GM23338 (cell line): ENCODE data around the gene ETV4. TPM values are rescaled to one million over a fixed set of nuclear protein-coding genes. Genes with fewer than 3 reads are reported as not detected.

Experiments
- ATAC-seq: fragments of 200-7000 bp; cut with Tn5 transposase; 3 replicates; pipeline ENCODE4 v1.9.1; 2020
- DNase-seq: peaks from one replicate; pipeline ENCODE4 v3.0.0-alpha.2; 2015; ENCODE audit warnings: low spot score
- H2AFZ ChIP-seq: fragments of 200-600 bp; sonication (generic); 2 replicates; pipeline ENCODE4 v1.8.0; 2016; ENCODE audit warnings: antibody characterized with exemption, mild to moderate bottlenecking, moderate library complexity
- H3F3A ChIP-seq: fragments of 200-600 bp; sonication (generic); replicated peaks from 2 replicates; pipeline ENCODE4 v1.8.0; 2017; ENCODE audit warnings: antibody characterized with exemption, mixed run types, low read depth
- H3K27ac ChIP-seq: fragments of 200-600 bp; sonication (generic); 2 replicates; pipeline ENCODE4 v1.6.1; 2016; ENCODE audit warnings: low read depth
- H3K27me3 ChIP-seq: fragments of 200-600 bp; sonication (generic); 2 replicates; pipeline ENCODE4 v1.8.0; 2016; ENCODE audit warnings: mild to moderate bottlenecking, mixed run types, moderate library complexity; ENCODE audit not compliant: insufficient read depth
- H3K36me3 ChIP-seq: fragments of 200-600 bp; sonication (generic); 2 replicates; pipeline ENCODE4 v1.8.0; 2016; ENCODE audit warnings: mild to moderate bottlenecking; ENCODE audit not compliant: insufficient read depth
- H3K4me1 ChIP-seq: fragments of 200-600 bp; sonication (generic); 2 replicates; pipeline ENCODE4 v1.8.0; 2016; ENCODE audit warnings: mild to moderate bottlenecking, moderate library complexity; ENCODE audit not compliant: insufficient read depth
- H3K4me2 ChIP-seq: fragments of 200-600 bp; sonication (generic); 2 replicates; pipeline ENCODE4 v1.7.1; 2017; ENCODE audit warnings: mixed run types
- H3K4me3 ChIP-seq: fragments of 200-600 bp; sonication (generic); 2 replicates; pipeline ENCODE4 v1.6.1; 2016; ENCODE audit warnings: mixed run types
- H3K79me2 ChIP-seq: fragments of 200-600 bp; sonication (generic); replicated peaks from 2 replicates; pipeline ENCODE4 v1.8.0; 2017; ENCODE audit warnings: mild to moderate bottlenecking; ENCODE audit not compliant: insufficient read depth
- H3K9me2 ChIP-seq: fragments of 200-600 bp; sonication (generic); 2 replicates; pipeline ENCODE4 v1.8.0; 2017; ENCODE audit not compliant: insufficient read depth
- H4K20me1 ChIP-seq: fragments of 200-600 bp; sonication (generic); replicated peaks from 2 replicates; pipeline ENCODE4 v1.8.0; 2017; ENCODE audit warnings: mild to moderate bottlenecking; ENCODE audit not compliant: insufficient read depth
- H3K27ac Mint-ChIP-seq: 2 replicates; pipeline ENCODE4 v1.8.0; 2020; ENCODE audit warnings: inconsistent platforms, mild to moderate bottlenecking, moderate library complexity, mixed read lengths
- H3K27me3 Mint-ChIP-seq: 3 replicates; pipeline ENCODE4 v1.8.0; 2022; ENCODE audit warnings: low read depth, mild to moderate bottlenecking, moderate library complexity, mixed read lengths, inconsistent platforms; ENCODE audit not compliant: insufficient read depth, poor library complexity
- H3K36me3 Mint-ChIP-seq: 3 replicates; pipeline ENCODE4 v1.8.0; 2021; ENCODE audit warnings: low read depth, mild to moderate bottlenecking, inconsistent platforms, moderate library complexity, mixed read lengths
- H3K4me1 Mint-ChIP-seq: 3 replicates; pipeline ENCODE4 v1.8.0; 2020; ENCODE audit warnings: mild to moderate bottlenecking, inconsistent platforms, mixed read lengths
- H3K4me3 Mint-ChIP-seq: 3 replicates; pipeline ENCODE4 v1.8.0; 2021; ENCODE audit warnings: moderate library complexity, mild to moderate bottlenecking, inconsistent platforms, mixed read lengths
- H3K9me3 Mint-ChIP-seq: 3 replicates; pipeline ENCODE4 v1.8.0; 2020; ENCODE audit warnings: moderate library complexity, mild to moderate bottlenecking, inconsistent platforms, mixed read lengths
- CREB1 ChIP-seq: fragments of 250-450 bp; sonication (Bioruptor Pico); IDR thresholded peaks from 2 replicates; pipeline ENCODE4 v1.5.0; 2020; ENCODE audit warnings: low read depth, mild to moderate bottlenecking, moderate library complexity
- EZH2 ChIP-seq: fragments of 200-600 bp; sonication (generic); IDR thresholded peaks from one replicate; pipeline ENCODE4 v1.8.0; 2017; ENCODE audit warnings: antibody characterized with exemption, mild to moderate bottlenecking, low read depth; ENCODE audit not compliant: unreplicated experiment
- EZH2phosphoT487 ChIP-seq: fragments of 200-600 bp; sonication (generic); IDR thresholded peaks from one replicate; pipeline ENCODE4 v1.8.1; 2018; ENCODE audit warnings: antibody characterized with exemption; ENCODE audit not compliant: unreplicated experiment
- JUNB ChIP-seq: IDR thresholded peaks from one replicate; pipeline ENCODE4 v1.6.1; 2016; ENCODE audit warnings: antibody characterized with exemption; ENCODE audit not compliant: unreplicated experiment
- NANOG ChIP-seq: IDR thresholded peaks from 2 replicates; pipeline ENCODE4 v1.6.1; 2016; ENCODE audit warnings: antibody characterized with exemption, borderline replicate concordance
- POLR2AphosphoS5 ChIP-seq: IDR thresholded peaks from 2 replicates; pipeline ENCODE4 v1.6.1; 2016; ENCODE audit warnings: antibody characterized with exemption, low read depth
- STAT1 ChIP-seq: IDR thresholded peaks from one replicate; pipeline ENCODE4 v1.6.1; 2016; ENCODE audit warnings: antibody characterized with exemption; ENCODE audit not compliant: unreplicated experiment
- ZNF114 ChIP-seq: fragments of 250-450 bp; sonication (Bioruptor Pico); IDR thresholded peaks from 2 replicates; pipeline ENCODE4 v1.5.0; 2020; ENCODE audit warnings: mild to moderate bottlenecking, moderate library complexity
- ZNF331 ChIP-seq: fragments of 250-450 bp; sonication (Bioruptor Pico); IDR thresholded peaks from 2 replicates; pipeline ENCODE4 v1.5.0; 2020; ENCODE audit warnings: low read depth, mild to moderate bottlenecking, moderate library complexity
- polyA plus RNA-seq: library from polyadenylated mRNA; unstranded; fragments of >200 nt; fragmentation: Nextera tagmentation; extraction: Ambion mirVana; gene quantifications from 2 replicates; pipeline ENCODE4 v1.2.1, GENCODE V29; 2016
- total RNA-seq: library from RNA; depleted of rRNA; stranded (reverse); fragments of >200 nt; shearing (Covaris generic); gene quantifications from 2 replicates; pipeline ENCODE4 v1.2.3, GENCODE V29; 2014
- TF ChIP-seq, protein P1 (sequence below): fragments of 250-450 bp; sonication (Bioruptor Pico); IDR thresholded peaks from 2 replicates; pipeline ENCODE4 v1.5.0; 2020; ENCODE audit warnings: mild to moderate bottlenecking, moderate library complexity
- TF ChIP-seq, protein P2 (sequence below): IDR thresholded peaks from one replicate; pipeline ENCODE4 v1.6.1; 2018; ENCODE audit warnings: antibody characterized with exemption; ENCODE audit not compliant: unreplicated experiment

Gene ETV4
- total and polyA plus RNA-seq, 2 experiments from 2014 or later = 97.2 to 149 TPM

DNA sequence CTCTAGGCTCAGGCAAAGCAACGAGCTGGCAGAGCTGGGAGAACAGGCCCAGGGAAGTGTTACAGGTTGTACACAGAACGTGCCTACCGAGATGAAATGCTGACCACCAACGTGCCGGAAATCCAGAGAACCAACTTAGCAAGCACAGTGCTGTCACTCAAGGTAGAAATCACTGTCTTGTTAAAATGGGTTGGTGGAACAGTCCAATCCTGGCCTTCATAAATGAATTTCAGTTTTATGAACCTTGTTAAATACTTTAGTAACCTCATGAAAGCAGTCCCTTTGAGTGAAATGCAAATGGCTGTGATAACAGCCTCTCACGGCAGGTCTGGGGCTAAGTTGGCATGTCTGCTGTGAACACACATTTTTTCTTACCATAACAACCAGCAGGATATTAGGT, 29.0 kb downstream of the ETV4 start:
- Histone ChIP-seq H3F3A (peaks cover 28% of the 10 kb centered on the region), H3K79me2 (no peaks in the 10 kb centered on the region), H3K36me3 (peaks cover 38% of the 10 kb centered on the region), H3K27ac (no peak overlapping the region), H3K4me1 (no peaks in the 10 kb centered on the region), H3K9me2 (no peaks in the 10 kb centered on the region), H2AFZ (no peak overlapping the region), H3K4me3 (no peak overlapping the region), H3K4me2 (no peak overlapping the region), H4K20me1 (no peaks in the 10 kb centered on the region; the same call in 1 of the 2 replicates), H3K27me3 (no peaks in the 10 kb centered on the region)
- no peak for TF ChIP-seq STAT1
- no peak for TF ChIP-seq JUNB
- TF ChIP-seq, protein P1, sequence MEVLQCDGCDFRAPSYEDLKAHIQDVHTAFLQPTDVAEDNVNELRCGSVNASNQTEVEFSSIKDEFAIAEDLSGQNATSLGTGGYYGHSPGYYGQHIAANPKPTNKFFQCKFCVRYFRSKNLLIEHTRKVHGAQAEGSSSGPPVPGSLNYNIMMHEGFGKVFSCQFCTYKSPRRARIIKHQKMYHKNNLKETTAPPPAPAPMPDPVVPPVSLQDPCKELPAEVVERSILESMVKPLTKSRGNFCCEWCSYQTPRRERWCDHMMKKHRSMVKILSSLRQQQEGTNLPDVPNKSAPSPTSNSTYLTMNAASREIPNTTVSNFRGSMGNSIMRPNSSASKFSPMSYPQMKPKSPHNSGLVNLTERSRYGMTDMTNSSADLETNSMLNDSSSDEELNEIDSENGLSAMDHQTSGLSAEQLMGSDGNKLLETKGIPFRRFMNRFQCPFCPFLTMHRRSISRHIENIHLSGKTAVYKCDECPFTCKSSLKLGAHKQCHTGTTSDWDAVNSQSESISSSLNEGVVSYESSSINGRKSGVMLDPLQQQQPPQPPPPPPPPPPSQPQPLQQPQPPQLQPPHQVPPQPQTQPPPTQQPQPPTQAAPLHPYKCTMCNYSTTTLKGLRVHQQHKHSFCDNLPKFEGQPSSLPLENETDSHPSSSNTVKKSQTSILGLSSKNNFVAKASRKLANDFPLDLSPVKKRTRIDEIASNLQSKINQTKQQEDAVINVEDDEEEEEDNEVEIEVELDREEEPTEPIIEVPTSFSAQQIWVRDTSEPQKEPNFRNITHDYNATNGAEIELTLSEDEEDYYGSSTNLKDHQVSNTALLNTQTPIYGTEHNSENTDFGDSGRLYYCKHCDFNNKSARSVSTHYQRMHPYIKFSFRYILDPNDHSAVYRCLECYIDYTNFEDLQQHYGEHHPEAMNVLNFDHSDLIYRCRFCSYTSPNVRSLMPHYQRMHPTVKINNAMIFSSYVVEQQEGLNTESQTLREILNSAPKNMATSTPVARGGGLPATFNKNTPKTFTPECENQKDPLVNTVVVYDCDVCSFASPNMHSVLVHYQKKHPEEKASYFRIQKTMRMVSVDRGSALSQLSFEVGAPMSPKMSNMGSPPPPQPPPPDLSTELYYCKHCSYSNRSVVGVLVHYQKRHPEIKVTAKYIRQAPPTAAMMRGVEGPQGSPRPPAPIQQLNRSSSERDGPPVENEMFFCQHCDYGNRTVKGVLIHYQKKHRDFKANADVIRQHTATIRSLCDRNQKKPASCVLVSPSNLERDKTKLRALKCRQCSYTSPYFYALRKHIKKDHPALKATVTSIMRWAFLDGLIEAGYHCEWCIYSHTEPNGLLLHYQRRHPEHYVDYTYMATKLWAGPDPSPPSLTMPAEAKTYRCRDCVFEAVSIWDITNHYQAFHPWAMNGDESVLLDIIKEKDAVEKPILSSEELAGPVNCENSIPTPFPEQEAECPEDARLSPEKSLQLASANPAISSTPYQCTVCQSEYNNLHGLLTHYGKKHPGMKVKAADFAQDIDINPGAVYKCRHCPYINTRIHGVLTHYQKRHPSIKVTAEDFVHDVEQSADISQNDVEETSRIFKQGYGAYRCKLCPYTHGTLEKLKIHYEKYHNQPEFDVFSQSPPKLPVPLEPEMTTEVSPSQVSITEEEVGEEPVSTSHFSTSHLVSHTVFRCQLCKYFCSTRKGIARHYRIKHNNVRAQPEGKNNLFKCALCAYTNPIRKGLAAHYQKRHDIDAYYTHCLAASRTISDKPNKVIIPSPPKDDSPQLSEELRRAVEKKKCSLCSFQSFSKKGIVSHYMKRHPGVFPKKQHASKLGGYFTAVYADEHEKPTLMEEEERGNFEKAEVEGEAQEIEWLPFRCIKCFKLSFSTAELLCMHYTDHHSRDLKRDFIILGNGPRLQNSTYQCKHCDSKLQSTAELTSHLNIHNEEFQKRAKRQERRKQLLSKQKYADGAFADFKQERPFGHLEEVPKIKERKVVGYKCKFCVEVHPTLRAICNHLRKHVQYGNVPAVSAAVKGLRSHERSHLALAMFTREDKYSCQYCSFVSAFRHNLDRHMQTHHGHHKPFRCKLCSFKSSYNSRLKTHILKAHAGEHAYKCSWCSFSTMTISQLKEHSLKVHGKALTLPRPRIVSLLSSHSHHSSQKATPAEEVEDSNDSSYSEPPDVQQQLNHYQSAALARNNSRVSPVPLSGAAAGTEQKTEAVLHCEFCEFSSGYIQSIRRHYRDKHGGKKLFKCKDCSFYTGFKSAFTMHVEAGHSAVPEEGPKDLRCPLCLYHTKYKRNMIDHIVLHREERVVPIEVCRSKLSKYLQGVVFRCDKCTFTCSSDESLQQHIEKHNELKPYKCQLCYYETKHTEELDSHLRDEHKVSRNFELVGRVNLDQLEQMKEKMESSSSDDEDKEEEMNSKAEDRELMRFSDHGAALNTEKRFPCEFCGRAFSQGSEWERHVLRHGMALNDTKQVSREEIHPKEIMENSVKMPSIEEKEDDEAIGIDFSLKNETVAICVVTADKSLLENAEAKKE (CRISPR knock-in tag) = no peak
- TF ChIP-seq ZNF331 = no peak
- TF ChIP-seq CREB1 (CRISPR knock-in tag) = no peak
- no peak for TF ChIP-seq NANOG
- TF ChIP-seq ZNF114 (CRISPR knock-in tag) = no peak
- no peak overlapping the region for H3K27ac Mint-ChIP-seq
- H3K9me3 Mint-ChIP-seq = no peaks in the 10 kb centered on the region
- peaks cover 62% of the 10 kb centered on the region for H3K36me3 Mint-ChIP-seq
- ATAC-seq = no peak
- no peaks in the 10 kb centered on the region for H3K27me3 Mint-ChIP-seq
- peaks cover 4% of the 10 kb centered on the region; the same call in 2 of the 3 replicates for H3K4me1 Mint-ChIP-seq
- no peak for DNase-seq
- H3K4me3 Mint-ChIP-seq = no peak overlapping the region

DNA sequence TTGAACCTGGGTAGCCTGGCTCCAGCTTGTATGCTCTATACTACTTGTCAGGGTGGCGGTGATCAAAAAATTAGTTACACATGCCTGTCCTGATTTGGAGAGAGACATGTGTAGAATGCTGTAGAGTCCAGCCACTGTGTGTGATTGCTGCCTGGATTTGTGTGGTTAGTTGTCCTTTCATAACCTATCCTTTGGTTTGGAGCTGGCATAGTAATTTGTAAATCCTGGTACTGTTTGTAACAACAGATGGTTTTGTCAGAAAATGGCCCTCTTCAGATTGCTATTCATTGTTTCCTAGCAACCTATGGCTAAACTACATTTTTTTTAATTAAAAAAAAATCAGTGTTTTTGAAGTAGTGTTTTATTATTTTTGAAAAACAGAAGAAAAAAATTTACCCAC, 30.5 kb downstream of the ETV4 start:
- H3K4me1 ChIP-seq = no peaks in the 10 kb centered on the region
- H3K4me3 Mint-ChIP-seq = no peak overlapping the region
- H3K4me2 ChIP-seq = no peak overlapping the region
- DNase-seq = no peak
- peaks cover 57% of the 10 kb centered on the region for H3K36me3 Mint-ChIP-seq
- no peak overlapping the region for H3K4me3 ChIP-seq
- no peak overlapping the region for H3K27ac Mint-ChIP-seq
- H3K27me3 ChIP-seq = no peaks in the 10 kb centered on the region
- no peaks in the 10 kb centered on the region for H3K27me3 Mint-ChIP-seq
- peaks cover 20% of the 10 kb centered on the region for H3F3A ChIP-seq
- no peaks in the 10 kb centered on the region; the same call in 1 of the 2 replicates for H4K20me1 ChIP-seq
- no peak overlapping the region for H2AFZ ChIP-seq
- H3K4me1 Mint-ChIP-seq = peaks cover 1% of the 10 kb centered on the region; the same call in 1 of the 3 replicates
- H3K36me3 ChIP-seq = peaks cover 39% of the 10 kb centered on the region
- H3K27ac ChIP-seq = no peak overlapping the region
- H3K79me2 ChIP-seq = no peaks in the 10 kb centered on the region
- ATAC-seq = no peak
- H3K9me2 ChIP-seq = no peaks in the 10 kb centered on the region
- no peaks in the 10 kb centered on the region for H3K9me3 Mint-ChIP-seq
- TF ChIP-seq POLR2AphosphoS5 (no peak), EZH2 (no peak), EZH2phosphoT487 (no peak), STAT1 (no peak), ZNF331 (no peak), NANOG (no peak), JUNB (no peak)
- TF ChIP-seq, protein P2, sequence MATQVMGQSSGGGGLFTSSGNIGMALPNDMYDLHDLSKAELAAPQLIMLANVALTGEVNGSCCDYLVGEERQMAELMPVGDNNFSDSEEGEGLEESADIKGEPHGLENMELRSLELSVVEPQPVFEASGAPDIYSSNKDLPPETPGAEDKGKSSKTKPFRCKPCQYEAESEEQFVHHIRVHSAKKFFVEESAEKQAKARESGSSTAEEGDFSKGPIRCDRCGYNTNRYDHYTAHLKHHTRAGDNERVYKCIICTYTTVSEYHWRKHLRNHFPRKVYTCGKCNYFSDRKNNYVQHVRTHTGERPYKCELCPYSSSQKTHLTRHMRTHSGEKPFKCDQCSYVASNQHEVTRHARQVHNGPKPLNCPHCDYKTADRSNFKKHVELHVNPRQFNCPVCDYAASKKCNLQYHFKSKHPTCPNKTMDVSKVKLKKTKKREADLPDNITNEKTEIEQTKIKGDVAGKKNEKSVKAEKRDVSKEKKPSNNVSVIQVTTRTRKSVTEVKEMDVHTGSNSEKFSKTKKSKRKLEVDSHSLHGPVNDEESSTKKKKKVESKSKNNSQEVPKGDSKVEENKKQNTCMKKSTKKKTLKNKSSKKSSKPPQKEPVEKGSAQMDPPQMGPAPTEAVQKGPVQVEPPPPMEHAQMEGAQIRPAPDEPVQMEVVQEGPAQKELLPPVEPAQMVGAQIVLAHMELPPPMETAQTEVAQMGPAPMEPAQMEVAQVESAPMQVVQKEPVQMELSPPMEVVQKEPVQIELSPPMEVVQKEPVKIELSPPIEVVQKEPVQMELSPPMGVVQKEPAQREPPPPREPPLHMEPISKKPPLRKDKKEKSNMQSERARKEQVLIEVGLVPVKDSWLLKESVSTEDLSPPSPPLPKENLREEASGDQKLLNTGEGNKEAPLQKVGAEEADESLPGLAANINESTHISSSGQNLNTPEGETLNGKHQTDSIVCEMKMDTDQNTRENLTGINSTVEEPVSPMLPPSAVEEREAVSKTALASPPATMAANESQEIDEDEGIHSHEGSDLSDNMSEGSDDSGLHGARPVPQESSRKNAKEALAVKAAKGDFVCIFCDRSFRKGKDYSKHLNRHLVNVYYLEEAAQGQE = no peak
